ENCODE data around the gene DDHD1.

DNA sequence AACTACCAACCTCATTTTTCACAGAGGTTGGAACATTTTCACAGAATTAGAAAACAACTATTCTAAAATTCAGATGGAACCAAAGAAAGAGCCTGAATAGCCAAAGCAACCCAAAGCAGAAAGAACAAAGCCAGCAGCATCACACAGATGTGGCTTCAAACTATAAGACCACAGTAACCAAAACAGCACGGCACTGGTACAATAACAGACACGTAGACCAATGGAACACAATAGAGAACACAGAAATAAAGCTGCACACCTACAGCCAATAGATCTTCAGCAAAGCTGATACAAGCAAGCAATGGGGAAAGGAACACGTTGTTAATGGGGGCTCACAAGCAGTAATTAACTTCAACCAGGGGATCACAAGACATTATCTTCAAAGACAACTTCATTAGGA, 114.5 kb downstream of the DDHD1 start:
- no peak for TF ChIP-seq CTCF (IDR thresholded peaks at IDR 0.05)
- TF ChIP-seq POLR2AphosphoS5 (IDR thresholded peaks at IDR 0.05; ENCODE audit: low read depth, low read length), result no peak
